GM12801 (cell line): Measurements from ENCODE around the gene FAM83E.

ENCODE experiments used
- CTCF ChIP-seq: IDR thresholded peaks from one replicate; pipeline ENCODE4 v1.5.1; 2011; ENCODE audit warnings: control low read depth; ENCODE audit not compliant: insufficient read length; ENCODE audit errors: extremely low read depth

FAM83E gene

GRCh38 chr19:48596679-48597465, 18.0 kb downstream of the FAM83E start:
- TF ChIP-seq CTCF, result no peak

- no peak for TF ChIP-seq CTCF
Measured at GRCh38 chr19:48596237-48596636, 18.6 kb downstream of the FAM83E start.

- no peak for TF ChIP-seq CTCF
Measured at GRCh38 chr19:48595833-48596232, 19.0 kb downstream of the FAM83E start.

- no peak for TF ChIP-seq CTCF
Measured at GRCh38 chr19:48595171-48595570, 19.7 kb downstream of the FAM83E start.

- no peak for TF ChIP-seq CTCF
Measured at GRCh38 chr19:48591021-48591420, 23.9 kb downstream of the FAM83E start.

- peak; percentile 37 for TF ChIP-seq CTCF
Measured at GRCh38 chr19:48588670-48589401, 26.0 kb downstream of the FAM83E start.

GRCh38 chr19:48587387-48587786, 27.5 kb downstream of the FAM83E start:
- TF ChIP-seq CTCF, result no peak
